ENCODE measurements around the gene CRHR1.

GRCh38 chr17:45777388-45777787 lies 6.7 kb upstream of the CRHR1 start:
- TF ChIP-seq, protein P1, sequence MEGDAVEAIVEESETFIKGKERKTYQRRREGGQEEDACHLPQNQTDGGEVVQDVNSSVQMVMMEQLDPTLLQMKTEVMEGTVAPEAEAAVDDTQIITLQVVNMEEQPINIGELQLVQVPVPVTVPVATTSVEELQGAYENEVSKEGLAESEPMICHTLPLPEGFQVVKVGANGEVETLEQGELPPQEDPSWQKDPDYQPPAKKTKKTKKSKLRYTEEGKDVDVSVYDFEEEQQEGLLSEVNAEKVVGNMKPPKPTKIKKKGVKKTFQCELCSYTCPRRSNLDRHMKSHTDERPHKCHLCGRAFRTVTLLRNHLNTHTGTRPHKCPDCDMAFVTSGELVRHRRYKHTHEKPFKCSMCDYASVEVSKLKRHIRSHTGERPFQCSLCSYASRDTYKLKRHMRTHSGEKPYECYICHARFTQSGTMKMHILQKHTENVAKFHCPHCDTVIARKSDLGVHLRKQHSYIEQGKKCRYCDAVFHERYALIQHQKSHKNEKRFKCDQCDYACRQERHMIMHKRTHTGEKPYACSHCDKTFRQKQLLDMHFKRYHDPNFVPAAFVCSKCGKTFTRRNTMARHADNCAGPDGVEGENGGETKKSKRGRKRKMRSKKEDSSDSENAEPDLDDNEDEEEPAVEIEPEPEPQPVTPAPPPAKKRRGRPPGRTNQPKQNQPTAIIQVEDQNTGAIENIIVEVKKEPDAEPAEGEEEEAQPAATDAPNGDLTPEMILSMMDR (conservative IDR thresholded peaks at IDR 0.05; ENCODE audit: low read depth, low read length) = no peak
- TF ChIP-seq EZH2phosphoT487 (IDR thresholded peaks at IDR 0.05; ENCODE audit: borderline replicate concordance, low read length) (no peak), EZH2 (IDR thresholded peaks at IDR 0.05; ENCODE audit: low read length, unreplicated experiment) (no peak)

Data from PC-3 (cell line).